Measurements from ENCODE around the gene TPRN. TPM values are rescaled to one million over a fixed set of nuclear protein-coding genes. Genes with fewer than 3 reads are reported as not detected.

TPRN gene
- total RNA-seq, 1 experiment from 2014 or later = 43.1 TPM

- no peak for TF ChIP-seq PRDM15 (CRISPR knock-in tag; IDR thresholded peaks at IDR 0.05)
- TF ChIP-seq JUN (CRISPR knock-in tag; IDR thresholded peaks at IDR 0.05) = no peak; the same call in 1 of the 2 replicates
- no peak for TF ChIP-seq HMGA2 (CRISPR knock-in tag; IDR thresholded peaks at IDR 0.05)
- TF ChIP-seq AR (CRISPR knock-in tag; IDR thresholded peaks at IDR 0.05) = no peak
- 0 out of 2 replicates have a peak, but pooled peaks have one; percentile 8 for TF ChIP-seq NR2C2 (CRISPR knock-in tag; IDR thresholded peaks at IDR 0.05)
- no peak for TF ChIP-seq ZNF416 (CRISPR knock-in tag; IDR thresholded peaks at IDR 0.05)
- no peak for TF ChIP-seq USF2 (CRISPR knock-in tag; IDR thresholded peaks at IDR 0.05)
- TF ChIP-seq ELF4 (CRISPR knock-in tag; IDR thresholded peaks at IDR 0.05; ENCODE audit: low read depth) = no peak
- TF ChIP-seq ZSCAN18 (CRISPR knock-in tag; IDR thresholded peaks at IDR 0.05) = no peak
- TF ChIP-seq GABPB1 (CRISPR knock-in tag; IDR thresholded peaks at IDR 0.05) = peak; percentile 93
- TF ChIP-seq ZBTB21 (CRISPR knock-in tag; IDR thresholded peaks at IDR 0.05; ENCODE audit: borderline replicate concordance) = no peak
- TF ChIP-seq ZNF425 (CRISPR knock-in tag; conservative IDR thresholded peaks at IDR 0.05) = no peak
- no peak for TF ChIP-seq ATF2 (CRISPR knock-in tag; IDR thresholded peaks at IDR 0.05; ENCODE audit: borderline replicate concordance, low read depth)
- TF ChIP-seq ZBTB43 (CRISPR knock-in tag; IDR thresholded peaks at IDR 0.05) = peak; percentile 83; the same call in 1 of the 2 replicates
- no peak for TF ChIP-seq ETV6 (CRISPR knock-in tag; IDR thresholded peaks at IDR 0.05)
- no peak for TF ChIP-seq MXD4 (CRISPR knock-in tag; IDR thresholded peaks at IDR 0.05; ENCODE audit: borderline replicate concordance)
- no peak for TF ChIP-seq RELA (CRISPR knock-in tag; IDR thresholded peaks at IDR 0.05; ENCODE audit: borderline replicate concordance)
- no peak; the same call in 1 of the 2 replicates for TF ChIP-seq CREB1 (CRISPR knock-in tag; IDR thresholded peaks at IDR 0.05)
Measured at GRCh38 chr9:137205126-137206069, 4.9 kb upstream of the TPRN start, which contains the start of the genes NDOR1 and TMEM203 (continued).

All from WTC11 (cell line).